ACC112 (cell line): ENCODE results near the gene KCP.

Source experiments
- H2AFZ ChIP-seq: fragments of 200-600 bp; sonication (generic); one replicate; pipeline ENCODE4 v1.6.0; 2017; ENCODE audit warnings: antibody characterized with exemption, low read length; ENCODE audit not compliant: unreplicated experiment
- H3K27ac ChIP-seq: fragments of 200-600 bp; sonication (generic); 2 replicates; pipeline ENCODE4 v1.5.1; 2014; ENCODE audit warnings: low read depth, mild to moderate bottlenecking, antibody characterized with exemption, low read length, moderate library complexity
- H3K27me3 ChIP-seq: fragments of 200-600 bp; sonication (generic); 2 replicates; pipeline ENCODE4 v1.6.1; 2014; ENCODE audit warnings: mild to moderate bottlenecking, antibody characterized with exemption, low read length, moderate library complexity, mixed read lengths; ENCODE audit not compliant: insufficient read depth
- H3K36me3 ChIP-seq: fragments of 200-600 bp; sonication (generic); 2 replicates; pipeline ENCODE4 v1.6.1; 2016; ENCODE audit warnings: mild to moderate bottlenecking, antibody characterized with exemption, low read length, moderate library complexity, mixed read lengths; ENCODE audit not compliant: insufficient read depth
- H3K4me1 ChIP-seq: fragments of 200-600 bp; sonication (generic); one replicate; pipeline ENCODE4 v1.6.1; 2016; ENCODE audit warnings: low read length, mixed read lengths; ENCODE audit not compliant: insufficient read depth, unreplicated experiment, control insufficient read depth
- H3K4me3 ChIP-seq: fragments of 200-600 bp; sonication (generic); 2 replicates; pipeline ENCODE4 v1.5.1; 2014; ENCODE audit warnings: mild to moderate bottlenecking, low read depth, low read length
- H3K79me2 ChIP-seq: fragments of 200-600 bp; sonication (generic); one replicate; pipeline ENCODE4 v1.6.0; 2016; ENCODE audit warnings: low read length; ENCODE audit not compliant: control insufficient read depth, unreplicated experiment, insufficient read depth

The KCP gene

GRCh38 chr7:128891110-128891941 is 19.2 kb downstream of the KCP start:
- no peaks in the 10 kb centered on the region for H3K4me1 ChIP-seq
- H3K27ac ChIP-seq: no peak overlapping the region
- H3K36me3 ChIP-seq: no peaks in the 10 kb centered on the region
- H3K4me3 ChIP-seq: peak overlapping the region; percentile 33; the same call in 1 of the 2 replicates
- H3K27me3 ChIP-seq: peaks cover 17% of the 10 kb centered on the region; the same call in 1 of the 2 replicates
- no peak overlapping the region for H2AFZ ChIP-seq
- no peaks in the 10 kb centered on the region for H3K79me2 ChIP-seq

GRCh38 chr7:128890306-128891109 is 20.0 kb downstream of the KCP start:
- H3K36me3 ChIP-seq: no peaks in the 10 kb centered on the region
- no peak overlapping the region for H2AFZ ChIP-seq
- H3K79me2 ChIP-seq: no peaks in the 10 kb centered on the region
- H3K27ac ChIP-seq: no peak overlapping the region
- peak overlapping the region; percentile 33; the same call in 1 of the 2 replicates for H3K4me3 ChIP-seq
- peaks cover 17% of the 10 kb centered on the region; the same call in 1 of the 2 replicates for H3K27me3 ChIP-seq
- no peaks in the 10 kb centered on the region for H3K4me1 ChIP-seq

DNA sequence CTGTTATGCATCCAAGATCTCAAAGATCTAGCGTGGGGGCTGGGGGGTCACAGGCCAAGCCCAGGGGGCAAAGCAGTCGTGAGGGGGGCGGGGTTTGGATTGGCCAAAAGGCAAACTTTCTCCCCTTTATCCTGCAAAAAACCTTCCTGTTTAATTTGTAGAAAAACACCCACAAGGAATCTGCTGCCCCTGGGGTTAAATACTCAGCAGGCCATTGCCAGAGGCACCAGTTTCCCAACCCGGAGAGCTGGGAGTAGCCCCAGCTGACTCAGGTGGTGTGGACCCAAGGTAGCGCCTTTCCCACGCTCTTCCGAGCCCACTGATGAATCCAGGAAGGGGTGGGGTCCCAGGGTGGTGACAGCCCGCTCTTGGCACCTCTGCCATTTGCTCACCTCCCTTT is 21.4 kb downstream of the KCP start:
- Histone ChIP-seq H3K27ac (no peak overlapping the region), H3K79me2 (no peaks in the 10 kb centered on the region), H2AFZ (no peak overlapping the region)

DNA sequence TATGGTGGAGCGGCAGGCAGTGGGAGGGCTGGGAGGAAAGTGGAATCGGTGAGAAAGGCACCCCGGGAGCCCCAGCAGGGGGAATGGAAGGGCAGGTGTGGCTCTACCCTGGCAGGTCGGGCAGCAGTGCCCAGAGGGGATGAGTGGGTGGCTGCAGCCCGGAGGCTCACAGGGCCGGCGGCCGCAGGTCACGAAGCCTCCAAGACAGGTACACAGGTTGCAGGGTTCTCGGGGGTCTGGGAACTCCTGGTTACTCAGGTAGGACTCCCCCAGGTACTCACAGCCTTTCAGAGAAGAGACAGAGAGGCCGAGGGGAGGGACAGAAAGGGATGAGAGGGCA is 21.8 kb downstream of the KCP start:
- H3K27me3 ChIP-seq: peaks cover 17% of the 10 kb centered on the region; the same call in 1 of the 2 replicates
- no peak overlapping the region for H2AFZ ChIP-seq
- H3K36me3 ChIP-seq: no peaks in the 10 kb centered on the region
- no peaks in the 10 kb centered on the region for H3K4me1 ChIP-seq
- H3K27ac ChIP-seq: no peak overlapping the region
- no peak overlapping the region for H3K4me3 ChIP-seq
- H3K79me2 ChIP-seq: no peaks in the 10 kb centered on the region

More for the DNA sequence above, 21.4 kb downstream of the KCP start:
- H3K36me3 ChIP-seq: no peaks in the 10 kb centered on the region
- no peak overlapping the region for H3K4me3 ChIP-seq
- H3K4me1 ChIP-seq: no peaks in the 10 kb centered on the region
- peaks cover 17% of the 10 kb centered on the region; the same call in 1 of the 2 replicates for H3K27me3 ChIP-seq

GRCh38 chr7:128888039-128888755 is 22.3 kb downstream of the KCP start:
- Histone ChIP-seq H3K27ac (no peak overlapping the region), H3K36me3 (no peaks in the 10 kb centered on the region), H3K79me2 (no peaks in the 10 kb centered on the region), H3K4me3 (no peak overlapping the region), H2AFZ (no peak overlapping the region), H3K27me3 (peaks cover 17% of the 10 kb centered on the region; the same call in 1 of the 2 replicates), H3K4me1 (no peaks in the 10 kb centered on the region)

DNA sequence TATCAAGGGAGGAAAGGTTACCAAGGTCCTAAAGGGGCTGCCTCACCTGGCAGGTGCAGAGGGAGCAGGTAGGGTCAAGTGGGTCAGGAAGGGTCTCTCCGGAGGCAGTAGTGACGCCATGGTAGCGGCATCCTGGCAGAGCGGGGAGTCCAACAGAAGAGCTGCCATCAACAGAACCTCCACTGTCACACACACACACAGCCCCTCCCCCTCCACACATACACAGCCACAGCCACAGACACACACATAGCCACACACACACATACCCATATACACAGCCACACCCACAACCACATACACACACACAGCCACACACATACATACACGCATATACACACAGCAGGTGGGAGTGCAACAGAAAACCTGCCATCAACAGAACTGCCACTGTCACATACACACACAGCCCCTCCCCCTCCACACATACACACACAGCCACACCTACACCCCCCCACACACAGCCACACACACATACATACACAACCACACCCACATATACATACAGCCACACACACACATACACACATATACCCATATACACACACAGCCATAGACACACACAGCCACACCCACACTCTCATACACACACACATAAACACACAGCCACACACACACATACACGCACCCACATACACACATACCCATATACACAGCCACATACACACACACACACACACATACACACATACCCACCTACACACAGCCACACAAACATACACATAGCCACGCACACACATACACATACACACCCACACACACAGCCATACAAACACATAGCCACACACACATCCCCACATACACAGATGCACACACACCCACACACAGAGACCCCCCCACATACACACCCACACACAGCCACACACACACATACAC is 23.1 kb downstream of the KCP start:
- no peak overlapping the region for H2AFZ ChIP-seq
- H3K4me3 ChIP-seq: no peak overlapping the region
- peaks cover 17% of the 10 kb centered on the region; the same call in 1 of the 2 replicates for H3K27me3 ChIP-seq
- H3K36me3 ChIP-seq: no peaks in the 10 kb centered on the region
- H3K27ac ChIP-seq: no peak overlapping the region
- no peaks in the 10 kb centered on the region for H3K79me2 ChIP-seq
- no peaks in the 10 kb centered on the region for H3K4me1 ChIP-seq

DNA sequence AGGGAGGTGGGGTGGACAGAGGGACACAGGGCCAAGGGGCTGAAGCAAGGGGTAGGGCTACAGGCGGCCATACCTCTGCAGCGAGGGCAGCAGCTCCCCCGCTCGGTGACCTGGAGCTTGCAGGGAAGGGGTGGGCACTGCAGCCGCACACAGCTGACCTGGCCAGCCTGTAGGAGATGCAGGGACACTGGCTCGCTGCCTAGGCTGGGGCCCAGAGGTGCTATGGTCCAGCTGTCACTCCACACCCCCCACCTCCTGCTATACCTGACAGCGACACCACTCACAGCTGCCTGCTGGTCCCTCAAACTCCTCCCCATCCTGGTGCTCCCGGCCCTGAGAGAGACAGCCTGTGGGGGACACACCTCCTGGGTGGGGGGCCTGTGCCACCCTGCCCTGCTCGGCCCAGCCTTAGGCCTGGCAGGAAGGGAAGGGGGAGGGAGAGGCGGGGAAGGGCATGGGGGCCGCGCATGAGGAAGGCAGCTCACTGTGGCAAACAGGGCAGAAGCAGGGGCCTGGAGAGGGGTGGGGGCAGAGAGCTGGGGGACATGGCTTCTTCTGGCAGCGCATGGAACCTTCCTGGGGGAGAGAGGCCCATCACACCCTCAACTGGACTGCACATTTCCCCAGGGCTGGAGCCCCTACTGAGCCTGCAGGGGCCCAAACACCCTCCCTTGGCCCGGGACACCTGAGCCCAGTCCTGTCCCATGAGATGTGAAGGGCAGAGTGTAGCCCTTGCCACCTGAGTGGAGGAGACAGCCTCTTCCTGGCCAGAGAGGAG is 23.9 kb downstream of the KCP start:
- Histone ChIP-seq H2AFZ (no peak overlapping the region), H3K4me1 (no peaks in the 10 kb centered on the region), H3K36me3 (no peaks in the 10 kb centered on the region), H3K4me3 (no peak overlapping the region), H3K27me3 (peaks cover 16% of the 10 kb centered on the region; the same call in 1 of the 2 replicates), H3K27ac (no peak overlapping the region), H3K79me2 (no peaks in the 10 kb centered on the region)

- Histone ChIP-seq H3K27ac (no peak overlapping the region), H3K4me1 (no peaks in the 10 kb centered on the region), H3K4me3 (no peak overlapping the region), H3K79me2 (no peaks in the 10 kb centered on the region), H3K27me3 (peaks cover 6% of the 10 kb centered on the region; the same call in 1 of the 2 replicates), H3K36me3 (no peaks in the 10 kb centered on the region), H2AFZ (no peak overlapping the region)
Observed at GRCh38 chr7:128885370-128886187, 24.9 kb downstream of the KCP start.
